ENCODE results near the gene GATAD1. TPM values are rescaled to one million over a fixed set of nuclear protein-coding genes. Genes with fewer than 3 reads are reported as not detected.

GATAD1 gene
- total and polyA plus RNA-seq, 2 of the 8 experiments (the other 6 are each of a cell fraction or from before 2014, with no cell fraction given): 17.1 to 34.7 TPM

DNA sequence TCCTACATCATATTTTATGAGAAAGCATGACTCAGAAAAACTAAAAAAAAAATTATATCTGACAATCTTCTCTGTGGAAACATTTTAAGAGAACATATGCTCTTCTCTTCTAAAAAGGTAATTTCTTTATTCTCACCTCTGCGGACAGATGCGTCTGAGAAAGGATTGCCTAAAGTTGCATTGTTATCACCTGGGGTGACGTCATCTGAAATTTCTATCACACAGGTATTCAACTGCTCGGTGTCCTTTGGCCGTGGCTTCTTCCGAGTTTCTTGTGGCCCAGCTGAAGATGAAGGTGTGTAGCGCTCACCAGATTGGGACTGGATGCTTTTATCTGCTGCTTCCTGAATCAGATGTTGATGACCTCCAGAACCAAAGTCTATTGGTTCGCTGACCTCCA is 14.3 kb upstream of the GATAD1 start:
- Histone ChIP-seq H3K27ac (ENCODE audit: low read depth, low read length) (no peak overlapping the region), H3K56ac (replicated peaks; ENCODE audit: insufficient read length, low read depth, low read length) (no peak overlapping the region), H2AFZ (ENCODE audit: low read length) (no peak overlapping the region), H4K5ac (ENCODE audit: insufficient read length, low read depth, low read length) (no peak overlapping the region), H4K8ac (ENCODE audit: extremely low read depth, insufficient read depth, low read length) (no peak overlapping the region), H3K4me2 (ENCODE audit: insufficient read depth in 1 of 2, low read depth in 2 of 2, low read length in 2 of 2) (no peak overlapping the region), H3K23me2 (ENCODE audit: low read depth, low read length) (no peaks in the 10 kb centered on the region), H2BK120ac (replicated peaks; ENCODE audit: low read depth, low read length) (no peak overlapping the region), H3K18ac (ENCODE audit: extremely low read depth, low read length) (no peak overlapping the region), H3K14ac (ENCODE audit: insufficient read length) (no peak overlapping the region), H3K9me3 (ENCODE audit: insufficient read depth in 2 of 2, low read depth in 1 of 2, low read length in 1 of 2) (no peaks in the 10 kb centered on the region), H3K4me3 (ENCODE audit: extremely low read depth in 1 of 4, insufficient read depth in 2 of 4, low read depth in 3 of 4, low read length in 4 of 4) (no peak overlapping the region), H2BK15ac (ENCODE audit: low read length) (no peak overlapping the region), H3K23ac (ENCODE audit: insufficient read length) (no peak overlapping the region), H3K36me3 (ENCODE audit: control insufficient read depth in 2 of 4, insufficient read depth in 4 of 4, low read length in 3 of 4) (no peaks in the 10 kb centered on the region), H3K79me1 (ENCODE audit: low read depth, low read length) (no peaks in the 10 kb centered on the region), H4K20me1 (replicated peaks in 1 of 2; ENCODE audit: control insufficient read depth in 1 of 2, insufficient read depth in 2 of 2, low read length in 2 of 2) (no peaks in the 10 kb centered on the region), H2BK12ac (ENCODE audit: low read depth, low read length) (no peak overlapping the region), H3K4me1 (replicated peaks in 1 of 4; ENCODE audit: control insufficient read depth in 3 of 4, insufficient read depth in 4 of 4, low read length in 3 of 4) (peaks cover 0 to 10% (median 5%) of the 10 kb centered on the region in 4 experiments; a peak in 4 of 7 replicates), H2AK5ac (ENCODE audit: low read depth, low read length) (no peak overlapping the region), H3K27me3 (replicated peaks in 1 of 4; ENCODE audit: control insufficient read depth in 3 of 4, extremely low read depth in 1 of 4, insufficient read depth in 3 of 4, low read length in 3 of 4) (no peaks in the 10 kb centered on the region), H2BK20ac (ENCODE audit: low read length) (no peak overlapping the region), H3K4ac (replicated peaks; ENCODE audit: insufficient read length, low read depth, low read length) (no peak overlapping the region), H3K9ac (replicated peaks in 1 of 4; ENCODE audit: extremely low read depth in 1 of 4, low read depth in 3 of 4, low read length in 3 of 4) (no peak overlapping the region), H3K79me2 (ENCODE audit: control insufficient read depth in 1 of 2, insufficient read depth in 2 of 2, low read length in 2 of 2) (no peaks in the 10 kb centered on the region), H4K91ac (replicated peaks; ENCODE audit: insufficient read length, low read length) (no peak overlapping the region), H2BK5ac (ENCODE audit: low read depth, low read length) (no peak overlapping the region)
- POLR2A ChIA-PET (ENCODE audit: partially characterized antibody): interaction anchor here (1.4 kb wide), 1 partner anchor 14 kb away, joined by 4 read pairs; the partner anchor contains the start of gene GATAD1
- DNase-seq (ENCODE audit: low read depth in 1 of 2, low spot score in 2 of 2) (no peak), FAIRE-seq (no peak)
- CTCF ChIA-PET (ENCODE audit: partially characterized antibody): interaction anchor here (0.6 to 1.4 kb wide), 3 partner anchors 9 to 15 kb away, joined by 3 to 4 read pairs (median 3); partner anchors contain the start of gene GATAD1
- WGBS, 2 experiments (ENCODE audit: extremely low coverage in 1 of 2, insufficient coverage in 1 of 2, insufficient read length in 1 of 2, insufficient replicate concordance in 2 of 2, low coverage in 1 of 2, low lambda C conversion rate in 2 of 2, missing lambda C conversion rate in 1 of 2): 94% methylated on average over 8 of the region's 8 CpGs; no CpG with 5 or more reads in 1 of the 2 experiments
- TF ChIP-seq CHD2 (IDR thresholded peaks at IDR 0.05; ENCODE audit: low read length): no peak
- TF ChIP-seq ASH2L (IDR thresholded peaks at IDR 0.05; ENCODE audit: low read length): no peak
- TF ChIP-seq POLR2A (IDR thresholded peaks at IDR 0.05; ENCODE audit: control extremely low read depth in 1 of 2, low read depth in 2 of 2, low read length in 2 of 2): no peak
- TF ChIP-seq, protein P1, sequence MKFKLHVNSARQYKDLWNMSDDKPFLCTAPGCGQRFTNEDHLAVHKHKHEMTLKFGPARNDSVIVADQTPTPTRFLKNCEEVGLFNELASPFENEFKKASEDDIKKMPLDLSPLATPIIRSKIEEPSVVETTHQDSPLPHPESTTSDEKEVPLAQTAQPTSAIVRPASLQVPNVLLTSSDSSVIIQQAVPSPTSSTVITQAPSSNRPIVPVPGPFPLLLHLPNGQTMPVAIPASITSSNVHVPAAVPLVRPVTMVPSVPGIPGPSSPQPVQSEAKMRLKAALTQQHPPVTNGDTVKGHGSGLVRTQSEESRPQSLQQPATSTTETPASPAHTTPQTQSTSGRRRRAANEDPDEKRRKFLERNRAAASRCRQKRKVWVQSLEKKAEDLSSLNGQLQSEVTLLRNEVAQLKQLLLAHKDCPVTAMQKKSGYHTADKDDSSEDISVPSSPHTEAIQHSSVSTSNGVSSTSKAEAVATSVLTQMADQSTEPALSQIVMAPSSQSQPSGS (IDR thresholded peaks at IDR 0.05; ENCODE audit: low read length): no peak
- TF ChIP-seq RNF2 (IDR thresholded peaks at IDR 0.05; ENCODE audit: borderline replicate concordance, low read depth, low read length, missing control alignments, poor library complexity, severe bottlenecking): no peak
- TF ChIP-seq EGR1 (IDR thresholded peaks at IDR 0.05; ENCODE audit: borderline replicate concordance, low read depth, low read length): no peak
- TF ChIP-seq ZNF274 (IDR thresholded peaks at IDR 0.05; ENCODE audit: borderline replicate concordance, extremely low read depth, low read length): no peak
- no peak for TF ChIP-seq POLR2AphosphoS5 (IDR thresholded peaks at IDR 0.05; ENCODE audit: low read depth, low read length)
- TF ChIP-seq GTF2F1 (IDR thresholded peaks at IDR 0.05; ENCODE audit: borderline replicate concordance, low read depth, low read length): no peak
- no peak for TF ChIP-seq EZH2 (IDR thresholded peaks at IDR 0.05; ENCODE audit: low read depth, low read length, severe bottlenecking)
- no peak for TF ChIP-seq SP2 (IDR thresholded peaks at IDR 0.05; ENCODE audit: low read length)
